ENCODE data around the gene TBCD.

GRCh38 chr17:82927311-82927660 lies 175.4 kb downstream of the TBCD start:
- TF ChIP-seq EZH2 (IDR thresholded peaks at IDR 0.05; ENCODE audit: insufficient read depth, low read length): no peak
- no peak for TF ChIP-seq CTCF (IDR thresholded peaks at IDR 0.05; ENCODE audit: insufficient read depth, low read depth, low read length)
